HCT116 (cell line): ENCODE results near the gene IGSF21. TPM values are rescaled to one million over a fixed set of nuclear protein-coding genes. Genes with fewer than 3 reads are reported as not detected.

Source experiments
- ATAC-seq: fragments of 200-7000 bp; cut with Tn5 transposase; 2 replicates; pipeline ENCODE4 v1.9.1; 2020; ENCODE audit warnings: mild to moderate bottlenecking, moderate library complexity
- BruUV-seq: library from RNA; stranded (reverse); fragments of 400-500 nt; replicated peaks from 2 replicates; lab custom pipeline; 2021; lab: Mats Ljungman, UMichigan
- CTCF ChIA-PET: fragments of 300-600 bp; sonication (Branson Sonifier 250); formaldehyde crosslinking; loops from one replicate; lab custom pipeline; 2021; ENCODE audit warnings: antibody characterized with exemption; lab: Charles Lee
- POLR2A ChIA-PET: fragments of 300-600, 350-600 bp; sonication (Branson Sonifier 250); formaldehyde crosslinking; loops from one replicate; lab custom pipeline; 2021; ENCODE audit warnings: antibody characterized with exemption; lab: Charles Lee
- RAD21 ChIA-PET, 2 experiments: fragments of 300-600 bp; sonication (Branson Sonifier 250); formaldehyde crosslinking; loops; one replicate each; lab custom pipeline; 2023; ENCODE audit warnings: low total read pairs in 2 of 2; ENCODE audit not compliant: uncharacterized antibody in 2 of 2, unreplicated experiment in 2 of 2, low non-redundant PET in 1 of 2; lab: Charles Lee
- DNase-seq: peaks from one replicate; pipeline ENCODE4 v3.0.0-alpha.2; 2010; ENCODE audit warnings: low read depth, low spot score
- H2AFZ ChIP-seq: fragments of 200-600 bp; shearing (Covaris generic), sonication (generic); 2 replicates; pipeline ENCODE4 v1.6.1; 2017; ENCODE audit warnings: low read depth, mixed run types, mixed read lengths, antibody characterized with exemption, low read length; ENCODE audit not compliant: poor library complexity, severe bottlenecking
- H3K27ac ChIP-seq: 2 replicates; pipeline ENCODE4 v1.5.1; 2012; ENCODE audit warnings: low read depth, low read length
- H3K27me3 ChIP-seq: fragments of 200-600 bp; sonication (generic); 2 replicates; pipeline ENCODE4 v1.6.1; 2016; ENCODE audit warnings: mixed run types, low read length, mixed read lengths; ENCODE audit not compliant: insufficient read depth
- H3K36me3 ChIP-seq, 2 experiments: fragments of 200-500 bp in 1 of 2; fragments of 200-600 bp in 1 of 2; sonication (Bioruptor generic) in 1 of 2; sonication (generic) in 1 of 2; 2 replicates each; pipeline versions ENCODE4 v1.5.1 to v1.6.1; 2014 to 2016; ENCODE audit warnings: low read length in 2 of 2, inconsistent platforms in 1 of 2, mixed read lengths in 1 of 2, mixed run types in 1 of 2; ENCODE audit not compliant: insufficient read depth in 2 of 2, control insufficient read depth in 1 of 2
- H3K4me1 ChIP-seq, 2 experiments: fragments of 200-600 bp in 1 of 2; sonication (generic) in 1 of 2; 2 replicates each; pipeline versions ENCODE4 v1.5.1 to v1.6.1; 2012 to 2017; ENCODE audit warnings: low read length in 2 of 2, inconsistent platforms in 1 of 2, mild to moderate bottlenecking in 1 of 2, mixed read lengths in 1 of 2, mixed run types in 1 of 2, moderate library complexity in 1 of 2; ENCODE audit not compliant: insufficient read depth in 2 of 2, control insufficient read depth in 1 of 2
- H3K4me2 ChIP-seq: fragments of 200-600 bp; sonication (generic); 2 replicates; pipeline ENCODE4 v1.6.1; 2017; ENCODE audit warnings: mixed run types, low read length, mixed read lengths
- H3K4me3 ChIP-seq, 2 experiments: fragments of 200-600 bp in 1 of 2; sonication (generic) in 1 of 2; replicated peaks in 1 of 2; 2 replicates each; pipeline ENCODE4 v1.5.1; 2011 to 2016; ENCODE audit warnings: low read length in 2 of 2, control low read depth in 1 of 2, low read depth in 1 of 2, mild to moderate bottlenecking in 1 of 2, mixed read lengths in 1 of 2, mixed run types in 1 of 2
- H3K79me2 ChIP-seq: fragments of 200-600 bp; sonication (generic); 2 replicates; pipeline ENCODE4 v1.6.1; 2017; ENCODE audit warnings: mild to moderate bottlenecking, mixed run types, low read length, moderate library complexity, mixed read lengths; ENCODE audit not compliant: insufficient read depth
- H3K9ac ChIP-seq: fragments of 200-600 bp; sonication (generic); 2 replicates; pipeline ENCODE4 v1.6.1; 2016; ENCODE audit warnings: low read length, mixed read lengths
- H3K9me2 ChIP-seq: fragments of 200-600 bp; sonication (generic), shearing (Covaris generic); 2 replicates; pipeline ENCODE4 v1.6.1; 2017; ENCODE audit warnings: mixed run types, mild to moderate bottlenecking, moderate library complexity; ENCODE audit not compliant: insufficient read depth
- H3K9me3 ChIP-seq, 2 experiments: fragments of 200-500 bp in 1 of 2; fragments of 200-600 bp in 1 of 2; sonication (Bioruptor generic) in 1 of 2; sonication (generic) in 1 of 2; 2 replicates each; pipeline ENCODE4 v1.6.1; 2014 to 2017; ENCODE audit warnings: low read length in 2 of 2, mixed read lengths in 2 of 2, inconsistent platforms in 1 of 2, low read depth in 1 of 2, mild to moderate bottlenecking in 1 of 2, mixed run types in 1 of 2, moderate library complexity in 1 of 2; ENCODE audit not compliant: control insufficient read depth in 1 of 2, insufficient read depth in 1 of 2
- H4K20me1 ChIP-seq: fragments of 200-600 bp; sonication (generic), shearing (Covaris generic); 2 replicates; pipeline ENCODE4 v1.6.1; 2017; ENCODE audit warnings: mixed run types, mild to moderate bottlenecking, moderate library complexity; ENCODE audit not compliant: insufficient read depth
- CBX3 ChIP-seq: IDR thresholded peaks from 2 replicates; pipeline ENCODE4 v1.6.1; 2012; ENCODE audit warnings: low read depth
- CEBPB ChIP-seq: IDR thresholded peaks from 2 replicates; pipeline ENCODE4 v1.6.1; 2012; ENCODE audit warnings: low read depth
- CTCF ChIP-seq, 3 experiments: fragments of 200-600 bp in 1 of 3; sonication (generic) in 1 of 3; IDR thresholded peaks in 2 of 3; conservative IDR thresholded peaks in 1 of 3; 2 replicates each; pipeline ENCODE4 v1.5.1; 2012 to 2017; ENCODE audit warnings: low read depth in 2 of 3, low read length in 2 of 3, antibody characterized with exemption in 1 of 3, borderline replicate concordance in 1 of 3, control low read depth in 1 of 3, mild to moderate bottlenecking in 1 of 3, mixed read lengths in 1 of 3, mixed run types in 1 of 3, moderate library complexity in 1 of 3; ENCODE audit not compliant: insufficient read depth in 1 of 3
- ELF1 ChIP-seq: IDR thresholded peaks from 2 replicates; pipeline ENCODE4 v1.6.1; 2012; ENCODE audit warnings: low read depth, borderline replicate concordance
- EZH2 ChIP-seq: fragments of 200-600 bp; sonication (generic); IDR thresholded peaks from 2 replicates; pipeline ENCODE4 v1.6.1; 2017; ENCODE audit warnings: antibody characterized with exemption, mixed run types
- EZH2phosphoT487 ChIP-seq: fragments of 200-600 bp; IDR thresholded peaks from 2 replicates; pipeline ENCODE4 v1.6.1; 2018; ENCODE audit warnings: antibody characterized with exemption, borderline replicate concordance
- FOSL1 ChIP-seq: IDR thresholded peaks from 2 replicates; pipeline ENCODE4 v1.6.1; 2012; ENCODE audit warnings: low read depth
- JUND ChIP-seq: IDR thresholded peaks from 2 replicates; pipeline ENCODE4 v1.6.1; 2012
- POLR2A ChIP-seq: IDR thresholded peaks from 2 replicates; pipeline ENCODE4 v1.7.0; 2011; ENCODE audit warnings: borderline replicate concordance; ENCODE audit not compliant: insufficient read depth, insufficient read length; ENCODE audit errors: extremely low read depth
- POLR2AphosphoS5 ChIP-seq: IDR thresholded peaks from 2 replicates; pipeline ENCODE4 v1.6.1; 2011; ENCODE audit warnings: mild to moderate bottlenecking, low read depth, low read length, moderate library complexity
- RAD21 ChIP-seq: IDR thresholded peaks from 2 replicates; pipeline ENCODE4 v1.6.1; 2012; ENCODE audit warnings: low read depth, mild to moderate bottlenecking
- REST ChIP-seq: IDR thresholded peaks from 2 replicates; pipeline ENCODE4 v1.6.1; 2012; ENCODE audit warnings: low read depth
- SIN3A ChIP-seq: IDR thresholded peaks from 2 replicates; pipeline ENCODE4 v1.6.1; 2012; ENCODE audit warnings: low read depth
- SP1 ChIP-seq: IDR thresholded peaks from 2 replicates; pipeline ENCODE4 v1.6.1; 2012; ENCODE audit warnings: low read depth
- SRF ChIP-seq: IDR thresholded peaks from 2 replicates; pipeline ENCODE4 v1.6.1; 2012; ENCODE audit warnings: low read depth
- YY1 ChIP-seq: IDR thresholded peaks from 2 replicates; pipeline ENCODE4 v1.6.1; 2011; ENCODE audit warnings: low read length, low read depth, moderate library complexity, mild to moderate bottlenecking; ENCODE audit not compliant: insufficient replicate concordance; ENCODE audit errors: extremely low read depth
- ZBTB33 ChIP-seq: IDR thresholded peaks from 2 replicates; pipeline ENCODE4 v1.6.1; 2011; ENCODE audit warnings: mild to moderate bottlenecking, low read length, moderate library complexity; ENCODE audit not compliant: insufficient replicate concordance; ENCODE audit errors: extremely low read depth
- ZNF274 ChIP-seq: fragments of 200-500 bp; sonication (Bioruptor generic); IDR thresholded peaks from 2 replicates; pipeline ENCODE4 v1.6.1; 2014; ENCODE audit warnings: mild to moderate bottlenecking, low read depth, low read length, inconsistent platforms
- intact Hi-C: fragments of 100-400 bp; cut with micrococcal nuclease; formaldehyde crosslinking; loops from 2 replicates; pipeline ENCODE4 v1.10.0; 2022
- total RNA-seq: library from RNA; stranded (reverse); gene quantifications from one replicate; pipeline ENCODE4 v1.2.1, GENCODE V29; 2021; ENCODE audit not compliant: unreplicated experiment

Gene IGSF21
- total RNA-seq, 1 experiment from 2014 or later = not detected

- Histone ChIP-seq H3K36me3 (no peaks in the 10 kb centered on the region), H3K4me2 (no peak overlapping the region), H3K9me3 (no peaks in the 10 kb centered on the region), H3K79me2 (no peaks in the 10 kb centered on the region), H3K4me1 (0 out of 4 replicates have a peak, but pooled peaks cover 0 to under 1% of the 10 kb centered on the region in 2 experiments), H3K27me3 (no peaks in the 10 kb centered on the region), H3K9ac (no peak overlapping the region), H3K4me3 (no peak overlapping the region), H4K20me1 (no peaks in the 10 kb centered on the region), H2AFZ (no peak overlapping the region), H3K27ac (no peak overlapping the region), H3K9me2 (no peaks in the 10 kb centered on the region)
- POLR2A ChIA-PET = no interaction called here
- intact Hi-C loops = no loop called here
- no peak for DNase-seq
- CTCF ChIA-PET = no interaction called here
- RAD21 ChIA-PET = no interaction called here
- TF ChIP-seq JUND (no peak), REST (no peak), POLR2AphosphoS5 (no peak), YY1 (no peak), SIN3A (no peak), FOSL1 (no peak), CTCF (IDR thresholded peaks at IDR 0.05 in 2 of 3, conservative IDR thresholded peaks at IDR 0.05 in 1 of 3; ENCODE audit: borderline replicate concordance in 1 of 3, insufficient read depth in 1 of 3, low read depth in 2 of 3, low read length in 2 of 3) (no peak), ZNF274 (no peak), CEBPB (no peak), EZH2 (no peak), RAD21 (no peak), SP1 (no peak), CBX3 (no peak), ZBTB33 (no peak), POLR2A (no peak), SRF (no peak), ELF1 (no peak), EZH2phosphoT487 (no peak)
- BruUV-seq = no TSS peak
- no peak for ATAC-seq
Observed at GRCh38 chr1:18419845-18420184, 312.2 kb downstream of the IGSF21 start.
